Frontal cortex (tissue), 4 donors: ENCODE data around the gene ADAM8. TPM values are rescaled to one million over a fixed set of nuclear protein-coding genes. Genes with fewer than 3 reads are reported as not detected.
"Not testable (repeated sequence)": the region's sequence is repeated elsewhere in the genome, so short reads cannot be mapped to it uniquely, and the experiment has no call there.

ENCODE experiments used
- DNase-seq, 2 donors: peaks; one replicate each; pipeline ENCODE4 v3.0.0; 2012; ENCODE audit warnings: low spot score in 2 of 2
- FAIRE-seq: peaks from 2 replicates; lab custom pipeline; 2012; peaks lifted over from hg19 to GRCh38; lab: Jason Lieb, UNC
- total RNA-seq: library from RNA; depleted of rRNA; stranded (reverse); fragments of >200 nt; gene quantifications from one replicate; pipeline ENCODE4 v1.2.3, GENCODE V29; 2014
- donor health status: control.
- donor health status: control.
- donor health status: control.

Gene ADAM8
- total RNA-seq, 1 donor from 2014 or later = 1.2 TPM

DNA sequence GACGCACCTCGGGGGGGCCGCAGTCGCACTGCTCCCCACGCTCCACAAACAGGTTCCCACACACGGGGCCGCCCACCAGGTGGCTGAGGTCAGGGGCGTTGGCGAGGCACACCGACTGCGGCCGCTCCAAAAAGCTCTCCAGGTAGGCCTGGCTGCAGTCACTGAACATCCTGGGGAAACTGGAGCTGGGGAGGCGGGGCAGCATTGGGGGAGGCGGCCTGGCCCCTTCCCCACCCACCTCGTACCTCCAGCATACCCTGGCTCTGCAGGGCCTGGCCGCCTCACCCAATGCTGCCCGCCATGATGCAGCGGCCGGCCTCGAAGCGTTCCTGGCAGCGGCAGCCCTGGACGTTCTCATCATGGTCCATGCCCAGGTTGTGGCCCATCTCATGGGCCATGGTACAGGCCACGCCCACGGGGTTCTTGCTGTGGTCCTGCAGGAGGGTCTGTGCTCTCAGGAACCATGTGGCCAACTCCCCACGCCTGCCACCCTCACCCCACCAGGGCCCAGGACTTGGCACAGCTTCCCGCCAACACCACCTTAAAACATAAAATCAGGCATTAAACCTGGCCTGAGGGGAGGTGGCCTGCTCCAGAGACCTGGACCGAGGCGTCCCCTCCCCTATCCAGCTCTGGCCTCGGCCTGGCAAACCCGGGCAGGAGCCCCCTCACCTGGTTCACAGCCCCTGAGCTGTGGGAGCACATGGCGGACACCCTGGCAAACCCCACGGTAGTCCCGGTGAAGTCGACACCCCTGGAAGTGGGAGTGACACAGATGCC, 5.0 kb downstream of the ADAM8 start:
- FAIRE-seq (no peak), DNase-seq (no peak)

DNA sequence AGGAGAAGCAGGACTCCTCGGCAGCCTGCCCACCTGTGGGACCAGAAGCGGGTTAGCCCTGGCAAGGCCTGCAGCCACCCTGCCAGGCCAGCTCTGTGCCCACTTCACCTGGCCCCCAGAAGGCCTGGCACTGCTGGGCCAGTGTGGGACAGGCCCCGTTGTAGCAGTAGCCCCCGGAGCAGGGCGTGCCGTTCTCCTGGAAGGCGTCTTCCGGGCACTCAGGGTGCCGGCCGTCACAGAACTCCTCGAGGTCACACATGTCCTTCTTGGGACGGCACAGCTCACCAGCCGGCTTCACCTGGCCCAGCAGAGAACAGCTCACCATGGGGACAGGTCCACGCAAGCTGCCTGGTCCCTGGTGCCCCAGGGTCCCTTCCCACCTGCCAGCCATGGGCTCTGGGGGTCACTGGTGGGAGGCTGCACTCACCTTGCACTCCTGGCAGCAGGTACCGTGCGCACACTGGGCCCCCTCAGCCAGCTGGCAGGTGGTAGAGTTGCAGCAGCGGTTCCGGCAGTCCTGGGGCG, 5.8 kb downstream of the ADAM8 start:
- DNase-seq (no peak), FAIRE-seq (no peak)

DNA sequence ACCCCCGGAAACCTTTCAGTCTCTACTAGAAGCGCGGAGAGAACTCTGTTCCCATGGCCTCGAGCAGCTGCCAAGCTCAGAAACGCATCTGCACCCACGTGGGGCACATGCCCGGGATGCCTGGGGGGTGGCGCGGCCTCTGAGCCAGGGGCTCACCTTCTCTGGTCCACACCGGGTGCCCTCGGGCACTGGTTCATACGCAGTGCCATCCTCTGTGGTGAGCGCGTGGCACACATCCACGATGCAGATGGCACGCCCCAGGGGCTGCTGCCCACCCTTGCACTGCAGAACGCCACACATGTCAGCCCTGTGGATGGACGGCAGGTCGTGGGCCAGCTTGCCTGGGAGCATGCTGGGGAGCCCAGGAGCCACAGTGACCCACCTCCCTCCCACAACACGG, 6.5 kb downstream of the ADAM8 start:
- FAIRE-seq = no peak
- DNase-seq = no peak

DNA sequence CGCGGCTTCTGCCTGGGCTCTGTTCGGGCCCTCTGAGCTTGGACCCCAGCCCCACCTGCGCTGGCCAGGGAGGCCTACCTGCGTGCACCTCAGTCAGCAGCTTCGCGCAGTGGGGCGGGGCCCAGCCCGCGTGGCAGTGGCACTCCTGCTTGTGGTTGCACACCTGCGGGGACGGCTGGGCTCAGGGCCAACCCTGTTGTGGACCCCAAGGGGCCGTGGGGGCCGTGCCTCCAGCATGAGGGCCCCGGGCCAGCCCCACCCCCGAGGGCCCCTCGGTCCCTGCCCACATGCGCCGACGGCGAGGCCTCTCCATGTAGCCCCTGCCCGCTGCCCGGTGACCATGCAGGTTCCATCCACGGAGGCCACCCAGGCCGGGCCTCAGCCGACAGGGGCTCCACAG, 7.3 kb downstream of the ADAM8 start:
- FAIRE-seq (no peak), DNase-seq (no peak)

GRCh38 chr10:133268532-133268931, 8.1 kb downstream of the ADAM8 start:
- DNase-seq = no peak
- FAIRE-seq = no peak

GRCh38 chr10:133267829-133268228, 8.8 kb downstream of the ADAM8 start:
- no peak for FAIRE-seq

DNA sequence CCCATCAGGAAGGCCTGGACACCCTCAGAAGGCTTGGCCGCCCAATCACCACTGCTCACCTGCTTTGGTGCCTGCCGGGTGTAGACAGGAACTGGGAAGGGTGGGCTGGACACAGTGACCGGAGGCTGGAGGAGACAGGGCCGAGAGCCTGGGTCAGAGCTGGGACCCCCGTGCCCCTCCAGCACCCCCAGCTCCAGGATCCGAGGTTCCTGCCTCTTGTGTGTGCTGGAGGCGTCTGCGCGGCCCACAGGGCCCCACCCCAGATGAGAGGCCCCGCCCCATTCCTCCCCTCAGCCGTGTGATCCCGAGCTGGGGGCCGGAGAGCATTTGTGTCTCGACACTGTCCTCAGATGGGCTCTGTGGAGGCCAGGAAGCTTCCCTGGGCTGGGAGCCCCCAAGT, 9.4 kb downstream of the ADAM8 start:
- DNase-seq (no peak), FAIRE-seq (no peak)

More at GRCh38 chr10:133267829-133268228, 8.8 kb downstream of the ADAM8 start:
- no peak for DNase-seq

GRCh38 chr10:133266056-133266795, 10.4 kb downstream of the ADAM8 start:
- no peak for FAIRE-seq

DNA sequence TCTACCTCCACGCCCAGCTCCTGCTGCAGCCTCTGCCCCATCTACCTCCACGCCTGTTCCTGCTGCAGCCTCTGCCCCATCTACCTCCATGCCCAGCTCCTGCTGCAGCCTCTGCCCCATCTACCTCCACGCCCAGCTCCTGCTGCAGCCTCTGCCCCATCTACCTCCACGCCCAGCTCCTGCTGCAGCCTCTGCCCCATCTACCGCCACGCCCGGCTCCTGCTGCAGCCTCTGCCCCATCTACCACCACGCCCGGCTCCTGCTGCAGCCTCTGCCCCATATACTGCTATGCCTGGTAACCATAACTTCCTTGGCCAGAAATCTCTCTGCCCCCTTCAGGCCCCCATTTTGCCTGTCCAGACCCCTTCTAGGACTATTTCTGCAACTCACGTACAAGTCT, 11.6 kb downstream of the ADAM8 start:
- DNase-seq, FAIRE-seq: not testable (repeated sequence)

More at GRCh38 chr10:133266056-133266795, 10.4 kb downstream of the ADAM8 start:
- DNase-seq = no peak

DNA sequence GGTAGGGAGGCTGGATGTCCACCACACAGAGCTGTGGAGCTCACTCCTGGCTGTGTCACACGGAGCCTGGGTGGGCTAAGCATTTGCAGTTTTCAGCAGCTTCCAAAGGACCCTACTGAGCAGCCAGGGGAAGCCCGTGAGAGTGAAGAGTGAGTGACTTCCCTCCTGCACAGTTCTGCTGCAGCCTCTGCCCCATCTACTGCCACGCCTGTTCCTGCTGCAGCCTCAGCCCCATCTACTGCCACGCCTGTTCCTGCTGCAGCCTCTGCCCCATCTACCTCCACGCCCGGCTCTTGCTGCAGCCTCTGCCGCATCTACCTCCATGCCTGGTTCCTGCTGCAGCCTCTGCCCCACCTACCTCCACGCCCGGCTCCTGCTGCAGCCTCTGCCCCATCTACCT, 12.2 kb downstream of the ADAM8 start:
- FAIRE-seq (no peak), DNase-seq (no peak)

DNA sequence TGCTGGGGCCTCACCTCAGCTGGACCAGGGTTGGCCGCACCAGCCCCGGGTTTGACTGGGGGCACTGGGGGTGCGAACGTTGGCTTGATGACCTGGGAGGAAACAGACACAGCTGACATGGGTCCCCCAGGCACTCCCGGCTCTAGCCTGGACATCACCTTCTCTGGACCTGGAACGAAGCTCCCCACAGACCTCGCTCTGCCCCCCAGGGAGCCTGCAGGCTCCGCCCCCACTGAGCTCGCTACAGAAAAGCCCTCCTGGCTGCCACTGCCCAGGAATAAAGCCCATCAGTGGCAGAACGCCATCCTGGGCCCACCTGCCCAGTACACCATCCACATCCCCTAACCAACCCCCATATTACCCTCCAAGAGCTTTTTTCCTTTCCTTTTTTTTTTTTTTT, 13.0 kb downstream of the ADAM8 start:
- no peak for FAIRE-seq
- DNase-seq = no peak

DNA sequence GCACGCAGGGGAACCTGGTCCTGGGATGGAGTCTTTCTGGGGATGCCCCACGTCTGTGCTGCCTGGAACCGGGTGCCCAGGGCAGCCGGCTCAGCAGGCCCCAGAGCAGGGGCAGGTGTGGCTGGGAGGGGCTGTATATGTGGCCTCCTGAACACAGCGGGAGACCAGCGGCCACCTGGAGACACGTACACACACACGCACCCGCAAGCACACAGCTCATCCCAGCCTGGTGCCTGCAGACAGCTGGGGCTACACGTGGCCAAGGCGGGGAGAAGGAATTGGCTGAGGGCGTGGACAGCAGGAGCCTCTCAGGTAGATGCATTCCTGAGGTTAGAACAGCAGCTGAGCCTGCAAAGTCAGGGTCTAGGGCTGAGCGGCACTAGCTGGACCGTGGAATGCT, 14.0 kb downstream of the ADAM8 start:
- DNase-seq = no peak
- no peak for FAIRE-seq

DNA sequence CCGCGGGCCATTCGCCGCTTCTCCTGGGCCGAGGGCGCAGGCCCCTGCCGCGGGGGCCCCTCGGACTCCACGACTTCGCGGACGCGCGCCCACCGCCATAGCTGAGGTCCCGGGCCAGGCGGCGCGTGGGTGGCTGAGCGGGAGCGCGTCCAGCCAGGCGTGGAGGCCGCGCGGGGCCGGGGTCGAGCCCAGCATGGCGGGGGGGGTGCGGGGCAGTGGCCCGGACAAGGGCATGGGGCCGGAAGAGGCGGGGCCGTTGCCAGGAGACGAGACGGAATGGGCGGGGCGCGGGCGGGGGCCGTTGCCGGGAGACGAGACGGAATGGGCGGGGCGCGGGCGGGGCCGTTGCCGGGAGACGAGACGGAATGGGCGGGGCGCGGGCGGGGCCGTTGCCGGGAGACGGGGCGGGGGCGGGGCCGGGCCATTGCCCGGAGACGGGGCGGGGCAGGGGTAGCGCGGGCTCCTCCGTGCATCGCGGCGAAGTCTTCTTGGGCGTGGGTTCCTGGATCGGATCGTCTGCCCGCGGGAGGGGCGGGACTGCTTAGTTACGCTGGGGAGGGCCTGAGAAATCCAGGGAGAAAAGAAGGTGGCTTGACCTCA, 14.8 kb downstream of the ADAM8 start:
- FAIRE-seq (no peak), DNase-seq (peak; percentile 98)

GRCh38 chr10:133260895-133261725, 15.6 kb downstream of the ADAM8 start:
- FAIRE-seq (no peak), DNase-seq (peak; percentile 69 to 71)

GRCh38 chr10:133259602-133259989, 17.1 kb downstream of the ADAM8 start:
- no peak for DNase-seq
- FAIRE-seq = no peak

GRCh38 chr10:133258818-133259601, 17.7 kb downstream of the ADAM8 start:
- FAIRE-seq (no peak), DNase-seq (peak in 1 of 2 donors; percentile 60)

DNA sequence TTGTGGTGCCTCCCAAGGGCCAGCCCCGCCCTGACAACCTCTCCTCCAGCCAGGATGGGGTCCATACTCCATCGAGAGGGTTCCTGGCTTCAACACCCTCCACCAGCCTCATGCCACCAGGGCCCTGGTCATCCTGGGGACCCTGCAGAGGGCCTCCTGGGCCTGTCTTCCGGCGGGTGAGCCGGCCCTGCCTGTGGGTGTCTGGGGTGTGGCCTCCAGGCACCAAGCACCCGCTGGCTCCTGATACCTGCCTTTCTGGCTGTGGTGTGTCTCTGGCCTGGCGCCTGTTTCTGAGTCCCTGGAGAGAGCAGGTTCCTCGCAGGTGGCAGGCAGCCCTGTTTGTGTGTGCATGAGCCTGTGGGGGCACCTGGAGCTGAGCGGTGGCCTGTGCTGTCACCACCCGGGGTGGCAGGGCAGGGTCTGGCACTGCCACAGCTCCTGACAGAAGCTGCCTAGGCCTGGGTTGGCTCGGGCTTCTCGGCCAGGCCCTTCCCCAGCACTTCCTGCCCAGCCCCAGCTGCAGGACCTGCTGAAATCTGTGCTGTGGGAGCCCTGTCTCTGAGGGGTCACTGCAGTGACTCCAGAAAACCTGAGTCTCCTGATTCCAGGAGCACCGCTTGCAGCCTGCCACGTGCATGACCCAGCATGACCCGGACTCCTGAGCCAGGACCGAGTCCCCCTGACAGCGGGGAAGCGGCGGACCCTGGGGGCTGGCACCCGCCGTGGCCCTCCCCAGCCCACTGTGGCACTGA, 18.4 kb downstream of the ADAM8 start:
- DNase-seq (no peak), FAIRE-seq (no peak)

DNA sequence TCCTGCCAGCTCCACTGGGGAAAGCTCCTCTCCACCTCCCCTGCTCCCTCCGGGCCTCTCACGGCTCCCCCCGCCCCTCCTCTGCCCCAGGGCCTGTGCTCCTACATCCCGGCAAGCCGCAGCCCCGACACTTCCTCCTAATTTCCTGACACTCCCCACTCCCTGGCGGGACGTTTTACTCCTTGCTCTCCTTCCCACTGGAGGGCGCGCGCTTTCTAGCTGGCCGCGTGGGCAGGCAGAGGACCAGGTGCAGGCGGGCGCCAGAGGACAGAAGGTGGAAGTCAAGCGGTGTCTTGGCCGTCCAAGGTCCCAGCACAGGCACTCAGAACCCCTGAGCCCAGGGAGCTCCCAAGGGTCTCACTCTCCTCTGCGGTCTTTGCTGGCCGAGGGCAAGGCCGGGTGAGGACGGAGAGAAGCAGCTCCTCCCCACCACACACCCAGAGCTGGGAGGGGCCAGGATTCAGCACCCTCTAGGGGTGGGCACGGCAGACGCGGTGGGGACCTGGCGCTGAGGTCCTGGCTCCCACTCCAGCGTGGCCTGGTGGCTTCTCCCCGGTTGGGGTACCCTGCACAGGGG, 19.1 kb downstream of the ADAM8 start:
- FAIRE-seq (no peak), DNase-seq (no peak)
